SW480 (cell line): ENCODE measurements around the gene RCOR2.
"Not testable (repeated sequence)": the region's sequence is repeated elsewhere in the genome, so short reads cannot be mapped to it uniquely, and the experiment has no call there.

Experiments
- DNase-seq: peaks from one replicate; pipeline ENCODE4 v3.0.0-alpha.2; 2016; ENCODE audit warnings: low spot score

Gene RCOR2

DNA sequence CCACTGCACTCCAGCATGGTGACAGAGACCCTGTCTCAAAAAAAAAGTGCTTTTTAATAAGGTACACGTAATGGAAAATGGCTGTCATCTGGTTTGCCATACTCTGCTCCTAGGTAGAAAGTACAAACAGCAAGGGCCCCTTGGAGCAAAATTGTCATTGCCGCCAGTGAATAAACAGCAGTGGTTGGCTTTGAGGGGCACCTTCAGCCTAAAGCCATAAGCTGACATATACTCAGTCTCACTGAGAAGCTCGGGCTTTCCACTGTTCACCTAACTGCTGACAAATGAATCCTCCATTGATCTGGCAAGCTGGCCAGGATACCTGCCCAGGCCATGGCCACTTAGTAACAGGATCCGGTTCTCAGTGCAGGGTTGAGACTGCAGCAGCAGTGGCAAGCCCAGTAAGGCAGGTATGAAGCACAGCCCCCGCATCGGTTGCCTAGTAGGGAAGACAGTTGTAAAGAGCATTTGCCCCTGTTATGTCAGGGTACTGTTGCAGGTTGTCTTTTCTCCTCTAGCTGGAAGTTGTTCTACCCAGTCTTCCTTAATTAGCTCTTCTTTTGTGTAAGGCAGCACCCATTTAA is 39.2 kb downstream of the RCOR2 start:
- DNase-seq, result no peak

DNA sequence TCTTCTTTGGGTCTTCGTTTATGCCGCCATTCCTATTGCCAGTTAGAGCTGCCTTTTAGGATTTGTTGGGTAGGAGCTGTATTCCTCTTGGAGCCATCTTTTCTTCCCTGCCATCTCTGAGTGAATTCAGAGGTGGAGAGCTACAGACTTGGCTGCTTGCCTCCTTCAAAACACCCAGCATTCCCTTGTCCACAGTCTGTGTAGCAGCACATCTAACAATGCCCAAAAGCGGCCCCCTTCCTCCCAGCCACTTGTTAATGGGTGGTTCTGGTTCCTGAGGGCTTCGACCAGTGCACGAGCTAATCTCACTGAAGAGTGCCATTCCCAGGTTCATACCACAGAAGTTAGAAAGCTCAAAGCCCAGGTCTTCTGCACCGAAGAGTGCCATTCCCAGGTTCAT is 40.3 kb downstream of the RCOR2 start:
- no peak for DNase-seq

DNA sequence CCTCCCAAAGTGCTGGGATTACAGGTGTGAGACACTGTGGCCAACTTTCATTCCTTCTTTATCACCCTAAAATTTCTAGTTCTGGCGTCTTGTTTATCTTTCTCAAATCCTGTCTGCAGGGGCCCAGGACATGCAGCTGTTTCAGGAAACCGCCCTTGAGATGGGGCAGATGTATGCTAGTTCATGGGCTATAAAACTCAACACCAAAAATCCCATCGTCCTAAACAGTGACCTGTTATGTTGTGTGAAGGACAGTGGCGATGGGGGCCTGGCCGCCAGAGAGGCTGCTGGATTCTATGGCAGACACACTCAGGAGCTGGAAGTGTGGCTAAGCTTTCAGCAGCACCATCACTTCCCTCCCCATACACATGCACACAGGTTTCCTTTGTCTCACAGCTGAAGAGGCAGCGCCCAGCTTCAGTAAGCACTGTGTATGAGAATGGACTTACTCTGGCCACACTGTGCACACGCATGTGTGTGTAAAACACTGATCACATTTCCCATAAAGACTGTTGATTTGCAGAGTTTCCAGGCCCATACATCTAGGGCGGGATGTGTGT is 41.4 kb downstream of the RCOR2 start:
- DNase-seq, result no peak

DNA sequence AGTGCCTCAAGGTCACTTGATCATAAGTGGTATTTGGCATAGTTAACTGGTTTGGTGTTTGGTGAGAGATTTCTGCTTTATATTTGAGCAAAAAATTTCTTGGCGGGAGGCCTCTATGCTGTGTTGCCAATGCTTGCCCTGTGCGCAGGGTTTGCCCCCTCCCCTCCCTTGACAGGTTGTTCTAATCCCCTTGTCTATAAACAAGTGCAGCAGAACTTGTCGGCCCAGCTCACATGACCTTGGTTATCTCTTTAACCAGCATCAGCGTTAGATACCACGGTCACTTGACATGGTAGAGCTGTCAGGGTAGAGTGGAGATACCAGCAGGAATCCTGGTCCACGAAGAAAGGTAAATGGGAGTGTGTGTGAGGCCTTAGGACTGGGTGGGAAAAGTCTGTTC is 42.5 kb downstream of the RCOR2 start:
- DNase-seq, result no peak

DNA sequence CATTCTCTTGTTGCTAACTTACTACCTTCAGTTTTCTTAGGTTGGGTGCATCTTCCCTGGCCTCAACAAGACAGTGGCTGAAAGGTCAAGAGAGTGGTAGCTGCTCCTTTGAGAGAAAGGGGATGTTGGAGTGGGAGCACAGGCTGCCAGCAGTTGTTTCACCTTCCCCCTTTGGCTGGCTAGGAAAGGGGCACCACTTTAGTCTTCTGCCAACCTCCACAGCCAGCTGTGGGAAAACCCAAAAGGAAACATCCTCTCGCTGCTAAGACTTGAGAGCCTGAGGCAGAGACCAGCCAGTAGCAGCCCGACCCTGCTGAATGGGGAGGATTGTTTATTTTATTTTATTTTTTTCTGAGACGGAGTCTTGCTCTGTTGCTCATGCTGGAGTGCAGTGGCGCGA is 43.7 kb downstream of the RCOR2 start:
- DNase-seq, result no peak

DNA sequence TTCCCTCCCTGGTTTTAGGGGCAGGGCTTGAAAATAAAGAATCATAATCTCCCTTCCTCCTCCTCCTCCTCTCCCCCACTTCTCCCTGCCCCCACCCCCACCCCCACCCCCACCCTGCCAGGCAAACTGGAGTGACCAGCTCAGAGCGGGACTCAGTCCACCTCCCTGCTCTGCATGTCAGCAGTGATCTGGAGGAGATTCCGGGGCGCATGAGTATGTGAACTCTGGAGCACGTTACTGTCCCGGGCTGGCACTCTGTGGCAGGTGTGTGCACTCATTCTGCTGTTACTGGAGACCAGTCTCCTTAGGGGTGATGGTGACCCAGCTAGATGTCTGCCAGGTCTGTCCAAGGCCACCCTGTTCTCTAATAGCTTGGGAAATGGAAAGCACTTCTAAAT is 44.2 kb downstream of the RCOR2 start:
- no peak for DNase-seq

DNA sequence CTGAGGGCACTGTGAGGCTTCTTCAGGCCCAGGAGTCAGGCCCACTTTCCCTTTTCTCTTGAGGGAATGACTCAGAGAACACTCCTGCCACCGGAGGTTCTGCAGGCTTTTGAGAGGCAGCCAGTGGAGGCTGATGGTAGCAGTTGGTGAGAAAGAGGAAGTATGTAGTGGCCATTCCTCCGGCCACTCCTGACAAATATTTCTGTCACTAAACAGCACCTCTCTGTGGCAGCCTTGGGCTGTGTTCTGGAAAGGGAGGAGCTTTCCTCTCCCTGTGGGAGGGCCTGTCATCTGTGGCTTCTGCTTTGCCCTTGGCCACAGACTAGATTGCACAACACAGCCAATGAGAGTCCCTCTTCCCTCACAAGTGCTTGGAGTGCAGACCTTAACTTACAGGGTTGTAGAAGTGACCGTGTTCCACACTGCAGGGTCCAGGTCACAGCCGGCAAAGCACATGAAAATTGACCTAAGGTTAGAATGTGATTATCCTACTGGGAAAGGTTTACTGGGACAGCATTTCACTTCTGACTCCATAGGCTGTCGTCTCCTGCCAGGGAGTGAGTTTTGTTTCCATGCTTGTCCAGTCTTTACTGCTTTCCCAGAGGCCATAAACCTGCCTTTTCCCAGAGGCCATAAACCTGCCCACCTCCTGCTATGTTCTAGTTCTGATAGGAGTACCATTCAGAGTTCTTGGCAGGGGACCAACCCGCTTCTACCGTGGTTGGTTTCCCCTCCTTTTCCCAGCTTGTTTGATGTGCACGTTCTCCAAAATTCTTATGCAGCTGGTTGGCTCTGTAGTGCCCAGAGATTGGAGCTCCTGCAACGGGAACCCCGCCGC is 44.8 kb downstream of the RCOR2 start:
- peak; percentile 92 for DNase-seq

DNA sequence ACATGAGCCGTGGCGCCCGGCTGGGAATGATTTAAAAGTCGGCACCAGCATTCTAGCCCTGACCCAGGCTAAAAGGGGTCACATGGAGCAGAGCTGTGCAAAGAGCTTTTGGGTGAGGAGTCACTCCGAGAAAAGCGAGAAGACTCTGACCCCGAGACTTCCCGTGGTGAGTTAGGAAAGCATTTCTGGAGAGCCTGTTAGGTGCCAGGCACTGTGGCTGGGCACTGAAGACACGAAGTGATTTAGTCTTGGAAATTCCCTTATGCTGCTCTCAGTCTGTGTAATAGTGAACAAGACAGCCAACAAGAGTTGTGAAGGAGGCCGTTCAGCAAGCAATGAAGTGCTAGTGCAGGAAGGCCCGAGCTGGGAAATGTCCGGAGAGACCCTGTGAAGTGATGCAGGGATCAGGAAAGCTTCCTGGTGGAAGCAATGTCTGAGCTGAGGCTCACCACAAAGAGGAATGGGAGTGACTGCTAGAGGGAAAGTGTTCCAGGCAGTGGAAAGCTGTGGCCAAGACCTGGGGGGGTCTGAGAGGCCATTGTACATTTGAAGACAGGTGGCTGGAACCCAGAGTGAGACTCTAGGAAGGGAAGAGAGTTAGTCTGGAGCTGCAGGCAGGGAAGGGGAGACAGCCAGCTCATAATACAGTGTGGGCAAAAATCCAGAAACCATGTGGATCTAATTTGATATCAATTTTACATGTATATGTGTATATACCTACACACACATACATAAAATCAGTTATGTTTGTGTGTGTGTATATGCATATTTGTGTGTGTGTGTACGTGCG is 46.4 kb downstream of the RCOR2 start:
- no peak for DNase-seq

DNA sequence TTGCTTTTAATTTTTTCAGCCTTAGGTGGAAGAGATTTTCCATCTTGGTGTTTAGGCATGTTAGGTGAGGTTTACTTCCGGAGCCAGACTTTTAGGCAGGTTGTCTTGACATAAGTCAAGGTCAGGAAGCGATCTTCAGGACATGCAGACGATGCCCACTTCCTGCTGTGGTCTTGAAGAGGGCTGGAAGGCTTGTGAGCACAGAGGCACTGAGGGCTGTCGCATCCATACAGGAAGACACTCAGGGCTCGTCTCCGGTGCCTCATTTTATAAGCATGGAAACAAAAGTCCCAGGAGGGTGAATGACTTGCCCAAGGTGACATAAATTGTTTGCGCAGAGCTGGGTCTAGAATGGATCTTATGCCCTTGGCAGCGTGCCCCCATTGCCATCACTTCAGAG is 47.3 kb downstream of the RCOR2 start:
- no peak for DNase-seq

DNA sequence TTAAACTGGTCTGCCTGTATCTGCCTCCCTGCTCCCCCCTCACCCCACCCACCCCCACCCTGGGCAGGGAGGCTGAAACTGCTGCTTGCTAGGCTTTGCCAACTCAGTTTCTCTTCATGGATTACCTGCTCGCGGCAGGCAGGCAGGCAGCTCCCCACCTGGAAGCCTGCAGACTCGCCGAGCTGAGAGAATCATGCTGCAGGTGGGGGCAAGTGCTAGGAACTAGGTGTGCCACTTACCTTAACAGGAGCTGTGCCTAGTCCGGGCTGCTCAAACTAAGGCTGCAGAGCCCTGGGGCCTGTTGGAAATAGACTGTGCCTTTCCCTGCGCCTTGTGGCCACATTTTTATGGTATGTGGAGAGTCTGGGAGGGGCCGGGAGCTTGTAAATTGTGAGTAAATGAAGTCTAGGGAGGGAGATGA is 47.8 kb downstream of the RCOR2 start:
- DNase-seq, result no peak

DNA sequence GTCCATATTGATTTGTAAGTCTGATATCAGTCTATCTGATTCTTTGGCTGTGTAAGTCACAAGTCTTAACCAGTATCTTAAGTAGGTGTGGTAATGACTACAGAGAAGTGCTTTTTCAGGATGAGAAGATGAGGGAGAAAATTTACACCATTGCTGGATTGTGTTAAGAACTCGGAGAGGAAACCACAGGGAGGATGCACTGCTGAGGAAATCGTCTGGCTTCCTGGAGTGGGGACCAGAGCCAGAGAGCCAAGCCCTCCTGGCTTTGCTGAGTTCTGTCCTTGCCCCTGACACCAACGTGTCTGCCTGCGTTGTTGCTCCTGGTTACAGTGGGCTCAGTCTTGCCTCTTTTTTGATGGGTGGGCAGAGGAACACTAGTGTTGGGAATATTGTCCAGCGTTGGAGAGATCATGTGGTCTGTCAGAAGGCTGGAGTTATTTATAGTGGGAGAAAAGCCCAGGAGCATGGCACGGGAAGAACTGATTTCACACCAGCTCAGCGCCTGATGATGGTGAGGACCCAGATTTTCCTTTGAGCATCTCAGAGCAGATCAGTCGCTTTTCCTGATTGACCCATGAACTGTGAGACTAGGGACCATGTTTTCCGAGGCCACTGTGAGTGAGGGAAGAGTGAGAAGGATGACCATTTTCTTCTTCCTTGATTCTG is 48.4 kb downstream of the RCOR2 start:
- no peak for DNase-seq

DNA sequence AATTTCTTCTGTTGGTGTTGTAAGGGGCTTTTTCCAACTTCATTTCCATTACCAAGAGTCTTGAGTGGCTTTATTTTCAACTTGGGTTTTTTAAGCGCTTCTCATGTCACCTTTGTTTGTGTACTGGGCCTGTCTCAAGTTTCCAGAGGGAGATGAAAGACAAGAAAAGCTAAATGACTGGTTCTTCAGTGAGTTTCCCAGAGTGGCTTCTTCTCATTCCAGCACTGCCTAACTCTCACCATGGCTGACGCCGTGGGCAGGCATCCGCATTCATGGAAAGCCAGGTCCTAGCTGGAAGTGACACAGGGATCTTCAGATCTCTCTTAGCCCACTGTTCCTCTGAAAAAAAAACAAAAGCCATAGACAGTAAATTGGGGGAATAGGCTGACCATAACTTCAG is 49.5 kb downstream of the RCOR2 start:
- no peak for DNase-seq

DNA sequence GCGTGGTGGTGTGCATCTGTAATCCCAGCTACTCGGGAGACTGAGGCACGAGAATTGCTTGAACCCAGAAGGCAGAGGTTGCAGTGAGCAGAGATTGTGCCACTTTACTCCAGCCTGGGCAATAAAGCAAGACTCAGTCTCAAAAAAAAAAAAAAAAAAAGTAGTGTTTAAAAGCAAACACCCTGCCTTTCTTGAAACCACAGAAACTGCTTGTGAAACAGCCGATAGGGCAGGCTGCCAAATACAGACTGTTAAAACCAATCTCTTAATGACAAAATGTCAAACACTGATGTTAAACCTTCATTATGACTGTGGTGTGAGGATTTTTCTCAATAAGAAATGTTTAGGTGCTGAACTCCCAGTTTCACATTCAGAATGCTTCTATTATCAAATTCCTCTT is 50.8 kb downstream of the RCOR2 start:
- no peak for DNase-seq

DNA sequence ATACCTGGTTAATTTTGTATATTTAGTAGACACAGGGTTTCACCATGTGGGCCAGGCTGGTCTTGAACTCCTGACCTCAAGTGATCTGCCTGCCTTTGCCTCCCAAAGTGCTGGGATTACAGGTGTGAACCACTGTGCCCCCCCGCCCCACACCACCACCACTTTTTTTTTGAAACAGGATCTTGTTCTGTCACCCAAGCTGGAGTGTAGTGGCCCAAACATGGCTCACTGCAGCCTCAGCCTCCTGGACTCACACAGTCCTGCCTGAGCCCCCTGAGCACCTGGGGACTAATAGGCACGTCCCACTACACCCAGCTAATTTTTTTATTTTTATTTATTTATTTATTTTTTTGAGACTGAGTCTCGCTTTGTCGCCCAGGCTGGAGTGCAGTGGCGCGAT is 53.3 kb downstream of the RCOR2 start:
- DNase-seq, result not testable (repeated sequence)

DNA sequence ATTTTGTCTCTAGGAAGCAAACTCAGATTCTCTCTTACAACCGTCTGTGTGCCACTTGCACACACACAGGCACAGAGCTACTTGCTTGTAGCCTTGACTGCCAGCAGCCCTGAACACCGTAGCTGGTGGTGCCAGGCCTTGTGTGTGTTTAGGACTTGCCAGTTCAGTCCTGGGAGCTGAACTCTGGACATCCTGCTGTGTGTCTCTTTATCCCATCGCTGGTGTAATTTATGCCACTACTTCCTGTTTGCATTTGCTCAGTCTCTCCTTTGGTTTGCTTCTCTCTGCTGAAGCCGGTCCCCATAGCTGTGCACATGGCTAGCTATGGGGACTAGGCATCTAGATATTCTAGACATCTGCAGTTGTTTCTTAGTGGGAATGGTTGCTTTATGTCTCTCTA is 54.0 kb downstream of the RCOR2 start:
- DNase-seq, result no peak
